Osteocyte (in vitro differentiated cells): ENCODE measurements around the gene ECE1. TPM values are rescaled to one million over a fixed set of nuclear protein-coding genes. Genes with fewer than 3 reads are reported as not detected.

ENCODE experiments used
- DNase-seq: peaks from one replicate; pipeline ENCODE4 v3.0.0; 2021; ENCODE audit warnings: mixed read lengths; ENCODE audit not compliant: unreplicated experiment; ENCODE audit errors: extremely low spot score
- H3K27ac Mint-ChIP-seq: one replicate; pipeline ENCODE4 v1.8.0; 2021; ENCODE audit warnings: mild to moderate bottlenecking, mixed read lengths; ENCODE audit not compliant: unreplicated experiment
- H3K27me3 Mint-ChIP-seq: one replicate; pipeline ENCODE4 v1.8.0; 2021; ENCODE audit warnings: mixed read lengths; ENCODE audit not compliant: unreplicated experiment
- H3K36me3 Mint-ChIP-seq: one replicate; pipeline ENCODE4 v1.8.0; 2021; ENCODE audit warnings: mixed read lengths; ENCODE audit not compliant: unreplicated experiment
- H3K4me1 Mint-ChIP-seq: one replicate; pipeline ENCODE4 v1.8.0; 2021; ENCODE audit warnings: mixed read lengths; ENCODE audit not compliant: unreplicated experiment
- H3K4me3 Mint-ChIP-seq: one replicate; pipeline ENCODE4 v1.8.0; 2021; ENCODE audit warnings: mild to moderate bottlenecking, moderate library complexity, mixed read lengths; ENCODE audit not compliant: unreplicated experiment
- H3K9me3 Mint-ChIP-seq: one replicate; pipeline ENCODE4 v1.8.0; 2021; ENCODE audit warnings: mixed read lengths; ENCODE audit not compliant: unreplicated experiment
- total RNA-seq: library from RNA; stranded (reverse); gene quantifications from 2 replicates; pipeline ENCODE4 v1.2.1, GENCODE V29; 2021
- TF ChIP-seq, protein P1 (sequence below): fragments of 200-600 bp; sonication (generic); IDR thresholded peaks from 2 replicates; pipeline ENCODE4 v1.5.0; 2021; ENCODE audit warnings: antibody characterized with exemption, mild to moderate bottlenecking, moderate library complexity

ECE1 gene
- total RNA-seq, 1 donor from 2014 or later, result 217 TPM

DNA sequence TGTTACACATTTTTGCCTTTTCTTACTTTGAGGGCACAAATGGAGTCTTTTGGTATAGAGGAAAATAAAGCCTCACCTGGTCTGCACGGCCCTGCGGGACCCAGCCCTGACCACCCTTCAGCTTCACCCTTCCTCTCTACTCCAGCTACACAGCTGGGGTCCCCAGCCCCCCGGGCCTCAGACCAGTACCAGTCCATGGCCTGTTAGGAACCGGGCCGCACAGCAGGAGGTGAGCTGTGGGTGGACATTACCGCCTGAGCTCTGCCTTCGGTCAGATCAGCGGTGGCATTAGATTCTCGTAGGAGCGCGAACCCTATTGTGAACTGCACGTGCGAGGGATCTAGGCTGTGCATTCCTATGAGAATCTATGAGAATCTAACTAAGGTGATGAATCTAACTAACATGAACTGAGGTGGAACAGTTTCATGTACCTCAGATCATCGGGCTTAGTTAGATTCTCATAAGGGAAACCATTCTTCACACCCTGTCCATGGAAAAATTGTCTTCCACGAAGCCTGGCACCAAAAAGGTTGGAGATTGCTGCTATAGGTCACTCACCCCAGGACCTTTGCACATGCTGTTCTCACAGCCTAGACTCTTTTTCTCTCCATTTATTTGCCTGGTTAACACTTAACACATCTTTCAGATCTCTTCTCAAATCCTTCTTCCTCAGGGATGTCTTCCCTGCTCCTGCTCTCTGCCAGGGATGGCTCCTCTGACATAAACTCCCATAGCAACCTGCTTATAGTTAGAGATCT is 37.5 kb upstream of the ECE1 start:
- Mint-ChIP-seq H3K9me3 (no peaks in the 10 kb centered on the region), H3K4me1 (peaks cover 83% of the 10 kb centered on the region), H3K27me3 (no peaks in the 10 kb centered on the region), H3K36me3 (peaks cover 8% of the 10 kb centered on the region), H3K27ac (peak overlapping the region; percentile 98), H3K4me3 (no peak overlapping the region)
- no peak for DNase-seq
- TF ChIP-seq, protein P1, sequence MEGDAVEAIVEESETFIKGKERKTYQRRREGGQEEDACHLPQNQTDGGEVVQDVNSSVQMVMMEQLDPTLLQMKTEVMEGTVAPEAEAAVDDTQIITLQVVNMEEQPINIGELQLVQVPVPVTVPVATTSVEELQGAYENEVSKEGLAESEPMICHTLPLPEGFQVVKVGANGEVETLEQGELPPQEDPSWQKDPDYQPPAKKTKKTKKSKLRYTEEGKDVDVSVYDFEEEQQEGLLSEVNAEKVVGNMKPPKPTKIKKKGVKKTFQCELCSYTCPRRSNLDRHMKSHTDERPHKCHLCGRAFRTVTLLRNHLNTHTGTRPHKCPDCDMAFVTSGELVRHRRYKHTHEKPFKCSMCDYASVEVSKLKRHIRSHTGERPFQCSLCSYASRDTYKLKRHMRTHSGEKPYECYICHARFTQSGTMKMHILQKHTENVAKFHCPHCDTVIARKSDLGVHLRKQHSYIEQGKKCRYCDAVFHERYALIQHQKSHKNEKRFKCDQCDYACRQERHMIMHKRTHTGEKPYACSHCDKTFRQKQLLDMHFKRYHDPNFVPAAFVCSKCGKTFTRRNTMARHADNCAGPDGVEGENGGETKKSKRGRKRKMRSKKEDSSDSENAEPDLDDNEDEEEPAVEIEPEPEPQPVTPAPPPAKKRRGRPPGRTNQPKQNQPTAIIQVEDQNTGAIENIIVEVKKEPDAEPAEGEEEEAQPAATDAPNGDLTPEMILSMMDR, result no peak

DNA sequence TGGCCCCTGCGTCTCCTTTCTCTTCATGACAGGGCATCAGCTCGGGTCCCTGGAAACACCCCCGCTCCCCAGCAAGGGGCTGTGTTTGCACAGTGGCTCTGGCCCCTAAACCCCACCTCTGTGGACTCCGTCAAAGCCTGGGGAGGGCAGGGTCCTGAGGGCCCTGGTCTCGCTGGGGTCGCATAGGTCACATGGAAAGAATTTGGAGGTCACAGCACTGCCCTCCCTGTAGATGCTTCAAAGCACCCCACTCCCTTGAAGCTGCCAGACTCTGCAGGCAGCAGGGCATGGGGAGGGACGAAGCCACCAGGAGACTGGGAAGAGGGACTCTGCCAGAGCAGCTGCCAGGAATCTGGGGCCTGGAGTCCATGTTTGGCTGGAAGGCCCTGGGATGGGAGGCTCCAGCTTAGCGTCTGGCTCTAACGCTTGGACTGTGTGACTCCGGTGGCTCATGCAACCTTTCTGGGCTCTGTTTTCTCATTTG is 36.6 kb upstream of the ECE1 start:
- Mint-ChIP-seq H3K9me3 (no peaks in the 10 kb centered on the region), H3K27ac (peak overlapping the region; percentile 98), H3K36me3 (peaks cover 8% of the 10 kb centered on the region), H3K4me3 (no peak overlapping the region), H3K27me3 (no peaks in the 10 kb centered on the region), H3K4me1 (peaks cover 85% of the 10 kb centered on the region)
- TF ChIP-seq, protein P1, result no peak
- no peak for DNase-seq

DNA sequence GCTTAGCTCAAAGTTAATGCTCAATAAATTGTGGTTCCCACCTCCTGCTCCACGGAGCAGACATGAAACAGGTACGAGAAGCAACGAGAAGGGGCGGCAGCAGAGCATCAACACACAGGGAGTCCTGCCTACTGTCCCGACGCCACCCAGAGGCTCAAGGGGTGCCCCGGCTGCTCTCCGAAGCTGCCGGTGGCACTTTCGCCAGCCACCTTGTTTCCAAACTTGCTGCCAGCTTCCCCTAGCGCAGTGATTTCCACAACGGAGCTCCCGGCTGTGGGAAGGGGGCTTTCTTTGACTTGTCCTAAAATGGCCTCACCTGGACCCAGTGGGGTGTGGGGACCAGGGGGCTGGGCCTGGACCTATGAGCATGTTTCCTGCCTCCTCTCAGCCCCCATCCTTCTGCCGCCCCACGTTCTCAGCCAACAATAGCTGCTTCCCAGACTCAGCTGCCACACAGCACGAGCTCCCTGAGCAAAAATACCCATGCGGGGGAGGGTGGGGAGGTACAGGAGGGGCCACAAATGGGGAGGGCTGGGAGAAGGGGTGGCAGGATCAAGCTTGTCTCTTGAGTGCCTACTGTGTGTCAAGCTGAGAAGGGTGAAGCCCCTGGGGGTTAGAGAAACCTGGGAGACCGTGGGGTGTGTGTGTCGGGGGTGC is 35.6 kb upstream of the ECE1 start:
- H3K27ac Mint-ChIP-seq, result peak overlapping the region; percentile 98
- DNase-seq, result no peak
- H3K4me3 Mint-ChIP-seq, result peak overlapping the region; percentile 28
- TF ChIP-seq, protein P1, result no peak
- H3K4me1 Mint-ChIP-seq, result peaks cover 89% of the 10 kb centered on the region
- peaks cover 6% of the 10 kb centered on the region for H3K36me3 Mint-ChIP-seq
- H3K27me3 Mint-ChIP-seq, result no peaks in the 10 kb centered on the region
- no peaks in the 10 kb centered on the region for H3K9me3 Mint-ChIP-seq

DNA sequence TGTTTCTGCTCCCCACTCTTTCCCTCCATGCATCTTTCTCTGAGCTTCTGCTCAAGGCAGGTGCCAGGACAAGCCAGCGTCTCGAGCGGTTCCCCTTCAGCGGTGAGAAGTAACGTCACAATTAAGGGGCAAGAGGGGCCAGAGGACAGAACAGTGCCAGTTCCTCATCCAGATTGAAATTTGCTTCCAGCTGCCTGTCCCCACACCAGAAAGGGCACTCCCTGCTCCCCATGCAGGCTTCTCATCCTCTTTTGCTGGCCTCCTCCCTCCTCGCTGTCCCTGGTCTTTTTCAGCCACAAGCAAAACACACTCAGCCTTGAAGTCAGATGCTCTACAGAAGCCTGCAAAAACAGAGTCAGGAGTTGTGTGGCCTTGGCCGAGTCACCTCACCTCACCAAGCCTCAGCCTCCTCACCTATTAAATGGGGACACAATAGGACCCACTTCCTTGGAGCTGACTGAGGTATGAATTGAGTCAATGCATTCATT is 35.0 kb upstream of the ECE1 start:
- Mint-ChIP-seq H3K27ac (peak overlapping the region; percentile 98), H3K4me1 (peaks cover 90% of the 10 kb centered on the region), H3K27me3 (no peaks in the 10 kb centered on the region), H3K4me3 (peak overlapping the region; percentile 28), H3K9me3 (no peaks in the 10 kb centered on the region), H3K36me3 (peaks cover 5% of the 10 kb centered on the region)
- no peak for DNase-seq
- TF ChIP-seq, protein P1, result no peak
